MM.1S (cell line): ENCODE data around the gene PLXNA2.

Experiments
- DNase-seq: peaks from one replicate; pipeline ENCODE4 v3.0.0-alpha.2; 2015
- H2AFZ ChIP-seq: fragments of 300-600 bp; sonication (generic); 2 replicates; pipeline ENCODE4 v1.6.0; 2016; ENCODE audit warnings: antibody characterized with exemption, low read length
- H3F3A ChIP-seq: fragments of 300-600 bp; sonication (generic); 2 replicates; pipeline ENCODE4 v1.6.1; 2016; ENCODE audit warnings: mild to moderate bottlenecking, antibody characterized with exemption, low read length, moderate library complexity, mixed read lengths; ENCODE audit not compliant: insufficient read depth
- H3K27ac ChIP-seq: fragments of 300-600 bp; sonication (generic); 2 replicates; pipeline ENCODE4 v1.5.1; 2016; ENCODE audit warnings: mild to moderate bottlenecking, low read length
- H3K27me3 ChIP-seq: fragments of 300-600 bp; sonication (generic); replicated peaks from 2 replicates; pipeline ENCODE4 v1.6.0; 2016; ENCODE audit warnings: low read length; ENCODE audit not compliant: insufficient read depth
- H3K36me3 ChIP-seq: fragments of 300-600 bp; sonication (generic); replicated peaks from 2 replicates; pipeline ENCODE4 v1.6.1; 2016; ENCODE audit warnings: mild to moderate bottlenecking, low read length, mixed read lengths; ENCODE audit not compliant: insufficient read depth
- H3K4me1 ChIP-seq: fragments of 300-600 bp; sonication (generic); 2 replicates; pipeline ENCODE4 v1.6.1; 2016; ENCODE audit warnings: low read length, mixed read lengths
- H3K4me2 ChIP-seq: fragments of 300-600 bp; sonication (generic); 2 replicates; pipeline ENCODE4 v1.6.0; 2016; ENCODE audit warnings: low read depth, low read length
- H3K4me3 ChIP-seq: fragments of 300-600 bp; sonication (generic); 2 replicates; pipeline ENCODE4 v1.5.1; 2016; ENCODE audit warnings: low read length, mixed read lengths
- H3K79me2 ChIP-seq: fragments of 300-600 bp; sonication (generic); 2 replicates; pipeline ENCODE4 v1.6.1; 2016; ENCODE audit warnings: mixed run types, low read length, mixed read lengths
- H3K9ac ChIP-seq: fragments of 300-600 bp; sonication (generic); 2 replicates; pipeline ENCODE4 v1.6.1; 2016; ENCODE audit warnings: low read length, mixed read lengths
- H3K9me2 ChIP-seq: fragments of 300-600 bp; sonication (generic); replicated peaks from 2 replicates; pipeline ENCODE4 v1.6.1; 2016; ENCODE audit warnings: mild to moderate bottlenecking, low read length, mixed read lengths; ENCODE audit not compliant: insufficient read depth
- H3K9me3 ChIP-seq: fragments of 300-600 bp; sonication (generic); replicated peaks from 2 replicates; pipeline ENCODE4 v1.6.1; 2016; ENCODE audit warnings: mild to moderate bottlenecking, low read length, mixed read lengths; ENCODE audit not compliant: insufficient read depth
- H4K20me1 ChIP-seq: fragments of 300-600 bp; sonication (generic); 2 replicates; pipeline ENCODE4 v1.6.1; 2016; ENCODE audit warnings: mild to moderate bottlenecking, low read length, moderate library complexity, mixed read lengths; ENCODE audit not compliant: insufficient read depth
- CTCF ChIP-seq: fragments of 300-600 bp; sonication (generic); IDR thresholded peaks from 2 replicates; pipeline ENCODE4 v1.5.1; 2016; ENCODE audit warnings: antibody characterized with exemption, low read length, mixed read lengths
- EZH2 ChIP-seq: fragments of 300-600 bp; sonication (generic); optimal IDR thresholded peaks from 2 replicates; pipeline ENCODE3; 2017; ENCODE audit warnings: low read depth, mild to moderate bottlenecking, antibody characterized with exemption, low read length, mixed read lengths
- EZH2phosphoT487 ChIP-seq: fragments of 300-600 bp; sonication (generic); IDR thresholded peaks from 2 replicates; pipeline ENCODE4 v1.6.1; 2018; ENCODE audit warnings: antibody characterized with exemption, low read length

Gene PLXNA2

DNA sequence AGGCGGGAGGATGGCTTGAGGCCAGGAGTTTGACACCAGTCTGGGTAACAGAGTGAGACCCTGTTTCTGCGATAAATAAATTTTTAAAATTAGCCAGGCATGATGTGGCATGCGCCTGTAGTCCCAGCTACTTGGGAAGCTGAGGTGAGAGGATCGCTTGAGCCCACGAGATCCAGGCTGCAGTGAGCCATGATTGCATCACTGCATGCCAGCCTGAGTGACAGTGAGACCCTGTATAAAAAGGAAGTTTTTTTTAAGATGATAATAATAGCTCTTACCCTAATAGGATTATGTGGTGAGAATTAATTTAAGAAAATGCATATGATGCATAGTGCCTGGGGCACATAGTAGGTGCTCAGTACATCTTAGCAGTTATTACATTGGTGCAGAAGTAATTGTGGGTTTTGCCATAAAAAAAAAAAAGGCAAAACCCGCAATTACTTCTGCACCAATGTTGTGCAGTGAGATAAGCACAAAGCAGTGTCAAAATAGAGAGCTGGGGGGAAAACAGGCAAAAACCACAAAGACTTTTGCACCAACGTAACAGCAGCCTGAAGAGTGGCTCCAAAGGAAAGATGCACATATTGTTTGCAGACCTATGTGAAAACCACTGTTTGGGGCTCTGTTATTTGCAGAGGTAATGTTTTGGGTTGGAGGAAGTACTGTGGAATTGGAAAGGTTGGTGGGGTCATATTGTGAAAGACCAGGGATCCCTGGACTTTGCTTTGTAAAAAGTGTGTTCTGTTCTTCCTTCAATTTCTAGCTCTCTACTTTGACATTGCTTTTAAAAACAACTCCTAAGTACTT is 72.4 kb downstream of the PLXNA2 start:
- no peak overlapping the region for H3K4me2 ChIP-seq
- no peaks in the 10 kb centered on the region for H3K79me2 ChIP-seq
- H2AFZ ChIP-seq, result no peak overlapping the region
- no peak for DNase-seq
- no peak overlapping the region for H3K27ac ChIP-seq
- TF ChIP-seq CTCF, result no peak
- H3K36me3 ChIP-seq, result no peaks in the 10 kb centered on the region
- no peaks in the 10 kb centered on the region for H3K27me3 ChIP-seq
- H3K4me1 ChIP-seq, result no peaks in the 10 kb centered on the region
- no peak overlapping the region for H3K4me3 ChIP-seq
- H3K9me3 ChIP-seq, result no peaks in the 10 kb centered on the region
- no peaks in the 10 kb centered on the region for H4K20me1 ChIP-seq
- H3K9ac ChIP-seq, result no peak overlapping the region
- no peaks in the 10 kb centered on the region for H3F3A ChIP-seq
- H3K9me2 ChIP-seq, result no peaks in the 10 kb centered on the region

DNA sequence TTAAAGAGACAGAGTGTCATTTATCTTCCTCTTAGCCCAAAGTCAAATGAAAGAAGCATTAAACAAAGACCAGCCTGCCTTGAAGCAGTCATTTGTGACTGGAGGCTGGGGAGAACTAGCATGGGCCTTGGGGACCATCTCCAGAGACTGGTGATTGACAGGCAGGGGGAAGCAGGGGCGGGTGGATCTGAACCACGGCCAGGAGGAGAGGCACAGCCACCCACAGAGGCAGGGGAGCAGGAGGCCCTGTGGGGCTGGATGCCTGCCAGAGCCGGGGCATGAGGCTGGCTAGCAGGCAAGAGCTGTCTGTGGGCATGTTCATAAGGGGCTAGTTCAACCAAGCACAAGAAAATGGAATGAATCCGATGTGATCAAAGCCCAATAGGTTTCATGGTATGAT is 73.9 kb downstream of the PLXNA2 start:
- H3K36me3 ChIP-seq, result no peaks in the 10 kb centered on the region
- no peaks in the 10 kb centered on the region for H3K9me2 ChIP-seq
- H3F3A ChIP-seq, result no peaks in the 10 kb centered on the region
- DNase-seq, result no peak
- no peaks in the 10 kb centered on the region for H3K27me3 ChIP-seq
- no peak overlapping the region for H3K27ac ChIP-seq
- H3K9me3 ChIP-seq, result no peaks in the 10 kb centered on the region
- H2AFZ ChIP-seq, result no peak overlapping the region
- no peak overlapping the region for H3K4me3 ChIP-seq
- H3K4me2 ChIP-seq, result no peak overlapping the region
- no peaks in the 10 kb centered on the region for H4K20me1 ChIP-seq
- TF ChIP-seq EZH2phosphoT487, result no peak
- no peaks in the 10 kb centered on the region for H3K4me1 ChIP-seq
- H3K79me2 ChIP-seq, result no peaks in the 10 kb centered on the region
- no peak overlapping the region for H3K9ac ChIP-seq

DNA sequence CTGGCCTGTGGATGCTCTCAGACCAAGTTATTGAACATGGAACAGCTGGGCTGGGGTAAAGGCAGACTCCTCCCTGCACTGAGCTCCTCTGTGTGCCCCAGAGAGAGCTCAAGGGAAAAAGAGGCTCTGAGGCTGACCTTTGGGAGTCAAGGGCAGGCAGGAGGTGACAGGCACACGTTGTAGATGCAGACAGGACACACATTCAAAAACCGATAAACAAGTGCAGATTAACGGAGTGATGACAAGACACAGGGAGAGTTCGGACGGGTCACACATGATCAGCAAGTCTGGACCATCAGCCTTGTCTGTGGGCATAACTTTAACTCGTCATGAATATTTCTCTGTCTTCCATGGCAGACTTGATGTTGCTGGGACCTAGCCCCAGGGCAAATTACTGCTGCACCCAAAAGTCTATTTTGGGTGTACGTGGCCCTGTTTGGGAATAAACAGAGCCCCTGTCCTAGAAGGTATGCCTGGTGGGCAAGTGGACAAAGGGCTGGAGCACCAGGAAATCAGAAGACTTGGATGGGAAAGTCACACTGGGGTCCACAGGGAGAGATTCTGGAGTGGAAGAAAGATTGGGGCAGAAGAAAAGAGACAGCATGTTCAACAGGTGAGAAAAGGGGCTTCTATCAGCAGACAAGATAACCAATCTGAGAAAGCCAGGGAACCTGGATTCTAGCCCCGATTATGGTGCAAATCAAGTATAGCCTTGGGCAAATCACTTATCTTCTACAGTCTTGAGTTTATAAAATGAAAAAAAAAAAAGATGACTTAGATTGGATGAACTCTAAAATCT is 74.9 kb downstream of the PLXNA2 start:
- TF ChIP-seq EZH2 (no peak), EZH2phosphoT487 (no peak), CTCF (no peak)
- Histone ChIP-seq H3K4me3 (no peak overlapping the region), H3K27me3 (no peaks in the 10 kb centered on the region), H3K27ac (no peak overlapping the region), H3K79me2 (no peaks in the 10 kb centered on the region), H3F3A (no peaks in the 10 kb centered on the region), H3K4me2 (no peak overlapping the region), H4K20me1 (no peaks in the 10 kb centered on the region), H3K9ac (no peak overlapping the region), H3K4me1 (no peaks in the 10 kb centered on the region), H3K9me3 (no peaks in the 10 kb centered on the region), H2AFZ (no peak overlapping the region), H3K36me3 (no peaks in the 10 kb centered on the region), H3K9me2 (no peaks in the 10 kb centered on the region)
- no peak for DNase-seq
